Panc1 (cell line): ENCODE data around the gene LRP1B.

Experiments used
- POLR2AphosphoS5 ChIP-seq: IDR thresholded peaks from 2 replicates; pipeline ENCODE4 v1.6.1; 2012; ENCODE audit warnings: mild to moderate bottlenecking, low read depth, low read length, moderate library complexity
- TF ChIP-seq, protein P1 (sequence below): fragments of 450-650 bp; IDR thresholded peaks from 2 replicates; pipeline ENCODE4 v1.5.1; 2017; ENCODE audit warnings: mild to moderate bottlenecking
- TF ChIP-seq, protein P2 (sequence below), 2 experiments: IDR thresholded peaks; 2 replicates each; pipeline ENCODE4 v1.6.1; 2011 to 2012; ENCODE audit warnings: low read depth in 2 of 2, control low read depth in 1 of 2, low read length in 1 of 2, mild to moderate bottlenecking in 1 of 2, moderate library complexity in 1 of 2; ENCODE audit not compliant: insufficient read depth in 1 of 2

DNA sequence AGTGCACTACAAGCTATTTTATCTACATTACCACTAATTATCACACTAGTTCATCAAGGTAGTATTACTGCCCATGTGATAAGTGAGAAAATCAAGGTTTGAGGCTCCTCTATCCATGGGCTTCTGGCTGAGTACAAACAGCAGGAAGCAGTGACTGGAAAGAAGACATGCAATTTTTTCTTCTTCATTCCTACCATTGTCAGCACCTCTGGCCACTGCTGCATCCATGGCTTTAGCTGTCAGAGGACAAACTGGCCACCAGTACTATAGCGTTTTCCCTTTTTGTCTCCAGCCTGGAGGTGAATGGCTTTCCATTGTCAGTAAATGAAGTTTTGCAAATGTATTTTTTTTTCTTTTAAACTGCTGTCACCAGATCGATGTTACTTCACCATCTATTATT is 674.9 kb downstream of the LRP1B start:
- TF ChIP-seq, protein P1, sequence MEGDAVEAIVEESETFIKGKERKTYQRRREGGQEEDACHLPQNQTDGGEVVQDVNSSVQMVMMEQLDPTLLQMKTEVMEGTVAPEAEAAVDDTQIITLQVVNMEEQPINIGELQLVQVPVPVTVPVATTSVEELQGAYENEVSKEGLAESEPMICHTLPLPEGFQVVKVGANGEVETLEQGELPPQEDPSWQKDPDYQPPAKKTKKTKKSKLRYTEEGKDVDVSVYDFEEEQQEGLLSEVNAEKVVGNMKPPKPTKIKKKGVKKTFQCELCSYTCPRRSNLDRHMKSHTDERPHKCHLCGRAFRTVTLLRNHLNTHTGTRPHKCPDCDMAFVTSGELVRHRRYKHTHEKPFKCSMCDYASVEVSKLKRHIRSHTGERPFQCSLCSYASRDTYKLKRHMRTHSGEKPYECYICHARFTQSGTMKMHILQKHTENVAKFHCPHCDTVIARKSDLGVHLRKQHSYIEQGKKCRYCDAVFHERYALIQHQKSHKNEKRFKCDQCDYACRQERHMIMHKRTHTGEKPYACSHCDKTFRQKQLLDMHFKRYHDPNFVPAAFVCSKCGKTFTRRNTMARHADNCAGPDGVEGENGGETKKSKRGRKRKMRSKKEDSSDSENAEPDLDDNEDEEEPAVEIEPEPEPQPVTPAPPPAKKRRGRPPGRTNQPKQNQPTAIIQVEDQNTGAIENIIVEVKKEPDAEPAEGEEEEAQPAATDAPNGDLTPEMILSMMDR: no peak
- TF ChIP-seq POLR2AphosphoS5: no peak
- TF ChIP-seq, protein P2, sequence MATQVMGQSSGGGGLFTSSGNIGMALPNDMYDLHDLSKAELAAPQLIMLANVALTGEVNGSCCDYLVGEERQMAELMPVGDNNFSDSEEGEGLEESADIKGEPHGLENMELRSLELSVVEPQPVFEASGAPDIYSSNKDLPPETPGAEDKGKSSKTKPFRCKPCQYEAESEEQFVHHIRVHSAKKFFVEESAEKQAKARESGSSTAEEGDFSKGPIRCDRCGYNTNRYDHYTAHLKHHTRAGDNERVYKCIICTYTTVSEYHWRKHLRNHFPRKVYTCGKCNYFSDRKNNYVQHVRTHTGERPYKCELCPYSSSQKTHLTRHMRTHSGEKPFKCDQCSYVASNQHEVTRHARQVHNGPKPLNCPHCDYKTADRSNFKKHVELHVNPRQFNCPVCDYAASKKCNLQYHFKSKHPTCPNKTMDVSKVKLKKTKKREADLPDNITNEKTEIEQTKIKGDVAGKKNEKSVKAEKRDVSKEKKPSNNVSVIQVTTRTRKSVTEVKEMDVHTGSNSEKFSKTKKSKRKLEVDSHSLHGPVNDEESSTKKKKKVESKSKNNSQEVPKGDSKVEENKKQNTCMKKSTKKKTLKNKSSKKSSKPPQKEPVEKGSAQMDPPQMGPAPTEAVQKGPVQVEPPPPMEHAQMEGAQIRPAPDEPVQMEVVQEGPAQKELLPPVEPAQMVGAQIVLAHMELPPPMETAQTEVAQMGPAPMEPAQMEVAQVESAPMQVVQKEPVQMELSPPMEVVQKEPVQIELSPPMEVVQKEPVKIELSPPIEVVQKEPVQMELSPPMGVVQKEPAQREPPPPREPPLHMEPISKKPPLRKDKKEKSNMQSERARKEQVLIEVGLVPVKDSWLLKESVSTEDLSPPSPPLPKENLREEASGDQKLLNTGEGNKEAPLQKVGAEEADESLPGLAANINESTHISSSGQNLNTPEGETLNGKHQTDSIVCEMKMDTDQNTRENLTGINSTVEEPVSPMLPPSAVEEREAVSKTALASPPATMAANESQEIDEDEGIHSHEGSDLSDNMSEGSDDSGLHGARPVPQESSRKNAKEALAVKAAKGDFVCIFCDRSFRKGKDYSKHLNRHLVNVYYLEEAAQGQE (IDR thresholded peaks at IDR 0.05; ENCODE audit: insufficient read depth in 1 of 2, low read depth in 2 of 2, low read length in 1 of 2): no peak
